ENCODE measurements around the gene PGAP6.
"Not testable (repeated sequence)": the region's sequence is repeated elsewhere in the genome, so short reads cannot be mapped to it uniquely, and the experiment has no call there.

The PGAP6 gene

GRCh38 chr16:366476-366875, 15.3 kb downstream of the PGAP6 start:
- DNase-seq = no peak

- no peak for DNase-seq
These were observed 16.9 kb downstream of the PGAP6 start for GRCh38 chr16:364595-365491.

- no peak for DNase-seq
These were observed 17.9 kb downstream of the PGAP6 start for GRCh38 chr16:363766-364490.

GRCh38 chr16:363110-363765, 18.5 kb downstream of the PGAP6 start:
- DNase-seq = no peak

- DNase-seq = not testable (repeated sequence)
These were observed 19.1 kb downstream of the PGAP6 start for GRCh38 chr16:362702-362999.

- peak; percentile 63 to 89 for DNase-seq
These were observed 19.7 kb downstream of the PGAP6 start for GRCh38 chr16:361872-362701.

GRCh38 chr16:361341-361871, 20.4 kb downstream of the PGAP6 start:
- no peak for DNase-seq

GRCh38 chr16:360698-361336, 21.0 kb downstream of the PGAP6 start:
- DNase-seq = no peak

- DNase-seq = no peak
These were observed 21.7 kb downstream of the PGAP6 start for GRCh38 chr16:359871-360697.

- no peak for DNase-seq
These were observed 22.6 kb downstream of the PGAP6 start for GRCh38 chr16:359067-359763.

GRCh38 chr16:356741-357140, 25.0 kb downstream of the PGAP6 start:
- no peak for DNase-seq

GRCh38 chr16:354971-355461, 26.8 kb downstream of the PGAP6 start:
- DNase-seq = no peak

GRCh38 chr16:354291-354881, 27.4 kb downstream of the PGAP6 start:
- no peak for DNase-seq

- no peak for DNase-seq
These were observed 28.1 kb downstream of the PGAP6 start for GRCh38 chr16:353404-354290.

GRCh38 chr16:352547-353403, 29.0 kb downstream of the PGAP6 start, which contains the start of gene AXIN1:
Gene AXIN1 (minus strand): TSS chr16:352723. CDS start chr16:347025, 5,698 bp downstream.
- DNase-seq = peak; percentile 79 to 98

- DNase-seq = no peak
These were observed 29.8 kb downstream of the PGAP6 start for GRCh38 chr16:351804-352520.

GRCh38 chr16:350203-350602, 31.6 kb downstream of the PGAP6 start:
- no peak for DNase-seq

Measured in NCI-H526 (cell line).